AG04450 (cell line): ENCODE measurements around the gene MT1A. TPM values are rescaled to one million over a fixed set of nuclear protein-coding genes. Genes with fewer than 3 reads are reported as not detected.
A peak's percentile ranks its signal among the peaks of the same experiment; 100 is the strongest.

Experiments used
- CTCF ChIA-PET: fragments of 300-600, 350-600 bp; formaldehyde crosslinking; extraction: SDS; loops from one replicate; lab custom pipeline; 2022; ENCODE audit warnings: antibody characterized with exemption, inconsistent platforms; lab: Charles Lee
- POLR2A ChIA-PET: fragments of 350-600 bp; formaldehyde crosslinking; extraction: SDS; loops from one replicate; lab custom pipeline; 2021; ENCODE audit warnings: antibody characterized with exemption, inconsistent platforms; lab: Yijun Ruan, JAX
- DNase-seq: peaks from one replicate; pipeline ENCODE4 v3.0.0-alpha.2; 2011; ENCODE audit warnings: low read depth, low spot score
- H3K27ac ChIP-seq: one replicate; pipeline ENCODE4 v1.5.1; 2012; ENCODE audit warnings: low read depth, low read length, control low read depth
- H3K27me3 ChIP-seq: one replicate; pipeline ENCODE4 v1.6.0; 2012; ENCODE audit warnings: low read length; ENCODE audit not compliant: control insufficient read depth, insufficient read depth
- H3K4me3 ChIP-seq: 2 replicates; pipeline ENCODE4 v1.5.1; 2011; ENCODE audit warnings: mild to moderate bottlenecking, low read depth, low read length, control low read depth
- H3K9me3 ChIP-seq: 2 replicates; pipeline ENCODE4 v1.5.1; 2012; ENCODE audit warnings: low read length; ENCODE audit not compliant: control insufficient read depth, insufficient read depth
- CTCF ChIP-seq: IDR thresholded peaks from 2 replicates; pipeline ENCODE4 v1.5.1; 2011; ENCODE audit warnings: low read depth, low read length, control low read depth, inconsistent platforms
- polyA plus RNA-seq: library from polyadenylated mRNA; depleted of rRNA; stranded (reverse); fragments of >200 nt; gene quantifications from 2 replicates; pipeline ENCODE4 v1.2.3, GENCODE V29; 2011

Gene MT1A
- polyA plus RNA-seq, 1 experiment: 0.66 TPM

DNA sequence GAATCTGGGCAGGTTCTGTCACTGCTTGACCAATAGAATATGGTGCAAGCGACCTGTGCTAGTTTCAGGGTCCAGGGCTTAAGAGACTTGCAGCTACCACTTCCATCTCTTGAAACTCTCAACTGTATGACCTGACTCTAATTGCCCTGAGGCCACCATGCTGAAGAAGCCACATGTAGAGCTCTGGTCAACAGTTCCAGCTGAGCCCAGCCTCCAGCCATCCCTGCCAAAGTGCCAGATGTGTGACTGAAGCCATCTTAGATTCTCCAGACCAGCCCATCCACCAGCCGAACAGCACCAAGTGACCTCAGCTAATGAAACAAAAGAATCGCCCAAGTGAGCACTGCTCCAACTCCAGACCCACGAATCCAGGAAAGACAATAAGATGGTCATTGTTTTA is 33.5 kb upstream of the MT1A start:
- no peaks in the 10 kb centered on the region; the same call in 1 of the 2 replicates for H3K9me3 ChIP-seq
- ChIA-PET POLR2A (interaction anchor here (8.7 kb wide), 1 partner anchor 20 kb away, joined by 201 read pairs; the partner anchor contains the start of gene MT1E), CTCF (interaction anchor here (0.8 to 4.0 kb wide), 4 partner anchors 28 to 287 kb away, joined by 3 to 37 read pairs (median 4); no protein-coding TSS in a partner anchor)
- TF ChIP-seq CTCF: no peak
- H3K27me3 ChIP-seq: no peaks in the 10 kb centered on the region
- no peak overlapping the region for H3K4me3 ChIP-seq
- DNase-seq: no peak
- H3K27ac ChIP-seq: no peak overlapping the region

DNA sequence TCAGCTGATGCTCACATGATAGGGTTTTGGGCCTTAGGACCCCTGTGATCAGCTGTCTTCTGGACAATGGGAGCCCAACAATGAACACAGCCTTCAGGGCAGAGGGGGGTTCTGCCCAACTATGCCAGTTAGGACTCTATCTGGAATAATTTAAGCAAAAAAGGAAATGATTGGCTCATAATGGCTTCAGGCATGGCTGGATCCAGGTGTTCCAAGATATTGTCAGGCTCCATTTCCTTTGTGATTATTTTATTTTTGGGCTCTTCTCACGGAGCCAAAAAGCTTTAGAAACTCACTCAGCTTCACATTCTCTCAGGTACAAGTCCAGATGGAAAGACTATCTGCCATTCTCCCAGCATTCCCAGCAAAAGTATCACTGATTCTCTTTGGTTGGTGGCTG is 33.0 kb upstream of the MT1A start:
- POLR2A ChIA-PET: interaction anchor here (2.3 to 8.7 kb wide), 2 partner anchors 20 to 154 kb away, joined by 5 to 201 read pairs; partner anchors contain the start of genes MT1E, NUDT21 and OGFOD1
- CTCF ChIA-PET: interaction anchor here (0.8 to 4.0 kb wide), 4 partner anchors 29 to 287 kb away, joined by 3 to 37 read pairs (median 4); no protein-coding TSS in a partner anchor
- no peak for TF ChIP-seq CTCF
- H3K9me3 ChIP-seq: no peaks in the 10 kb centered on the region; the same call in 1 of the 2 replicates
- no peaks in the 10 kb centered on the region for H3K27me3 ChIP-seq
- no peak overlapping the region for H3K4me3 ChIP-seq
- peak overlapping the region; percentile 99 for H3K27ac ChIP-seq
- no peak for DNase-seq

GRCh38 chr16:56606071-56606475 is 32.4 kb upstream of the MT1A start:
- DNase-seq: no peak
- H3K9me3 ChIP-seq: no peaks in the 10 kb centered on the region; the same call in 1 of the 2 replicates
- H3K27me3 ChIP-seq: no peaks in the 10 kb centered on the region
- H3K4me3 ChIP-seq: no peak overlapping the region
- H3K27ac ChIP-seq: peak overlapping the region; percentile 99
- ChIA-PET CTCF (interaction anchor here (0.8 to 4.0 kb wide), 2 partner anchors 29 to 96 kb away, joined by 4 to 37 read pairs; no protein-coding TSS in a partner anchor), POLR2A (interaction anchor here (1.1 to 8.7 kb wide), 3 partner anchors 19 to 155 kb away, joined by 4 to 201 read pairs (median 5); partner anchors contain the start of genes MT1E, NUDT21 and OGFOD1)
- no peak for TF ChIP-seq CTCF

DNA sequence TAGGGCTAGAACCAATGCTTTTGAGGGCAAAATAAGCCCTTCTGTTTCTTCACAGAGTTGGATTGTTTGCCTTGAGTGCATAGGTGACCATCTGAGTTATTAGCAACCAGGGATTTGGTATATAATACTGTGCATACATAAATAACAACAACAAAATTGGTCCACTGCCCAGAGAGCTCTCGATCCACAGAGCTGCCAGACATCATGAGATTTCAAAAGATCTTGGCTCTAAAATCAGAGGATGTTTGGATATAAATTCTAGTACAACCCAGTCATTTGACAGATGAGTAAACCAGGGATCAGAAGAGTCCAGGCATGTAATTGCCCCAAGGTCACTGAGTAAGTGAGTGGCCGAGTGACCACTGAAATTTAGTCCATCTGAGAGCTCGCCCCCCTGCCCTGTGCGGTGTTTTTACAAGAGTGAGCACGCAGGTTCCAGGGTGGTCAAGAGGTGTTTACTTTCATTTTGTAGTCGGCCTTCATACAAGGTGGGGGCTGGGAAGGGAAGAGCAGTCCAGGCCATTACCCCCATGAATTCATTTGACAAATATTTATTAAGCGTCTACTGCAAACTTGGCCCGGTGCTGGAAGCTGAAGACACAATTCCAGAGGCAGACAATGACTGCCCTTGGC is 31.9 kb upstream of the MT1A start:
- CTCF ChIA-PET: interaction anchor here (0.9 to 4.0 kb wide), 3 partner anchors 30 to 96 kb away, joined by 3 to 37 read pairs (median 3); no protein-coding TSS in a partner anchor
- no peaks in the 10 kb centered on the region for H3K27me3 ChIP-seq
- POLR2A ChIA-PET: interaction anchor here (0.6 to 8.7 kb wide), 7 partner anchors 10 to 155 kb away, joined by 3 to 201 read pairs (median 5); partner anchors contain the start of genes MT1E, NUDT21 and OGFOD1
- H3K4me3 ChIP-seq: peak overlapping the region; percentile 48
- TF ChIP-seq CTCF: no peak
- H3K9me3 ChIP-seq: no peaks in the 10 kb centered on the region; the same call in 1 of the 2 replicates
- H3K27ac ChIP-seq: peak overlapping the region; percentile 99
- DNase-seq: no peak
